Adrenal gland (tissue), 12 donors: ENCODE results near the gene COL5A1. TPM values are rescaled to one million over a fixed set of nuclear protein-coding genes. Genes with fewer than 3 reads are reported as not detected.
A peak's percentile ranks its signal among the peaks of the same experiment; 100 is the strongest.

Experiments used
- DNase-seq, 7 donors: peaks; one replicate each; pipeline ENCODE4 v3.0.0-alpha.2; 2019 to 2020
- H3K27ac ChIP-seq, 5 donors: fragments of 200-600 bp; sonication (generic) in 4 of 5; 1 replicate in 3 of 5; 2 replicates in 2 of 5; pipeline versions ENCODE4 v1.5.1 to v1.8.0; 2016 to 2020; ENCODE audit warnings: mild to moderate bottlenecking in 1 of 5
- H3K27me3 ChIP-seq: fragments of 200-600 bp; 2 replicates; pipeline ENCODE4 v1.8.0; 2021
- H3K36me3 ChIP-seq, 2 donors: fragments of 200-600 bp; replicated peaks in 1 of 2; 1 replicate in 1 of 2; 2 replicates in 1 of 2; pipeline versions ENCODE4 v1.5.1 to v1.8.0; 2018 to 2022
- H3K4me1 ChIP-seq, 2 donors: fragments of 200-600 bp; replicated peaks in 1 of 2; 1 replicate in 1 of 2; 2 replicates in 1 of 2; pipeline versions ENCODE4 v1.5.1 to v1.8.0; 2018 to 2021
- H3K4me3 ChIP-seq, 4 donors: fragments of 200-600 bp; sonication (generic) in 3 of 4; one replicate each; pipeline ENCODE4 v1.5.1; 2016 to 2018
- H3K9me3 ChIP-seq, 3 donors: fragments of 200-600 bp; sonication (generic) in 1 of 3; replicated peaks in 1 of 3; 1 replicate in 2 of 3; 2 replicates in 1 of 3; pipeline versions ENCODE4 v1.5.1 to v1.8.0; 2016 to 2021
- CTCF ChIP-seq, 6 experiments: fragments of 450-650 bp in 4 of 6; fragments of 200-600 bp in 2 of 6; sonication (generic) in 1 of 6; IDR thresholded peaks; 1 replicate in 5 of 6; 2 replicates in 1 of 6; pipeline versions ENCODE4 v1.5.1 to v1.8.0; 2016 to 2021; ENCODE audit warnings: antibody characterized with exemption in 6 of 6, mild to moderate bottlenecking in 2 of 6, moderate library complexity in 1 of 6
- POLR2A ChIP-seq, 2 donors: fragments of 450-650 bp; IDR thresholded peaks; one replicate each; pipeline ENCODE4 v1.6.1; 2017; ENCODE audit warnings: antibody characterized with exemption in 2 of 2, mild to moderate bottlenecking in 2 of 2, moderate library complexity in 1 of 2
- WGBS, 4 donors: extraction: QIAGEN DNeasy Blood & Tissue Kit in 2 of 4; methylation state at CpG; one replicate each; pipeline versions ENCODE4 v1.1.5 to v1.1.7; 2013 to 2017; 5-methylcytosine and 5-hydroxymethylcytosine counted together
- intact Hi-C, 2 donors: fragments of 100-400 bp; cut with DNase I; formaldehyde crosslinking; loops; one replicate each; pipeline versions ENCODE4 v1.14.1 to v1.15.0; 2022 to 2023
- polyA plus RNA-seq, 3 donors: library from polyadenylated mRNA; stranded (reverse); fragments of 200-250 nt in 2 of 3; fragments of 350-450 nt in 1 of 3; fragmentation: Illumina TruSeq in 1 of 3; extraction: RNeasy Lipid Tissue Mini Kit (QIAGEN cat#74804) in 1 of 3; gene quantifications; one replicate each; pipeline ENCODE4 v1.2.3, GENCODE V29; 2013 to 2014
- total RNA-seq, 9 donors: library from RNA; depleted of rRNA in 4 of 9; stranded (reverse); fragments of >200 nt in 4 of 9; fragments of 120-200 nt in 1 of 9; fragmentation: NEBNext Ultra II Directional in 1 of 9; extraction: Animal tissue kit (Norgen Biotek cat#: 25700) in 1 of 9; gene quantifications; one replicate each; pipeline versions ENCODE4 v1.1.0 to v1.2.4, GENCODE V29; 2013 to 2023
- donor health status: healthy with polysubstance abuse.
- donor health status: Bipolar disorder and iron deficiency.
- donor health status: DM: yes; HTN: yes; CAD: no.
- donor health status: DM: no; HTN: no; CAD: no.
- donor health status: DM: no; HTN: no; CAD: no.
- donor health status: DM: yes; HTN: yes; CAD: no.

Gene COL5A1
- total and polyA plus RNA-seq, 12 donors = 3.5 to 45.5 (median 29.3) TPM

- H3K27ac ChIP-seq = no peak overlapping the region
- WGBS, 4 donors = 91 to 97% (median 93%) methylated on average over 5 to 17 of the region's 17 CpGs
- no peak overlapping the region for H3K4me3 ChIP-seq
- no peak for DNase-seq
- no peak for TF ChIP-seq POLR2A (IDR thresholded peaks at IDR 0.05)
- no peak for TF ChIP-seq CTCF (IDR thresholded peaks at IDR 0.05)
- peaks cover 0 to 13% of the 10 kb centered on the region in 2 donors for H3K36me3 ChIP-seq
- no peaks in the 10 kb centered on the region for H3K27me3 ChIP-seq
- intact Hi-C loops = no loop called here
- no peaks in the 10 kb centered on the region for H3K4me1 ChIP-seq
- H3K9me3 ChIP-seq = no peaks in the 10 kb centered on the region
Observed at GRCh38 chr9:134802216-134802795, 160.7 kb downstream of the COL5A1 start.

- no peaks in the 10 kb centered on the region for H3K9me3 ChIP-seq
- no peak for TF ChIP-seq CTCF (IDR thresholded peaks at IDR 0.05)
- no peak for TF ChIP-seq POLR2A (IDR thresholded peaks at IDR 0.05)
- WGBS, 4 donors = 95 to 100% (median 97%) methylated on average over 3 to 7 of the region's 7 CpGs
- H3K27me3 ChIP-seq = no peaks in the 10 kb centered on the region
- no peak for DNase-seq
- H3K36me3 ChIP-seq = peaks cover 0 to 13% of the 10 kb centered on the region in 2 donors
- H3K4me3 ChIP-seq = no peak overlapping the region
- no peaks in the 10 kb centered on the region for H3K4me1 ChIP-seq
- H3K27ac ChIP-seq = no peak overlapping the region
- intact Hi-C loops = no loop called here
Observed at GRCh38 chr9:134804871-134805270, 163.3 kb downstream of the COL5A1 start.

- TF ChIP-seq POLR2A (IDR thresholded peaks at IDR 0.05) = no peak
- no peak for TF ChIP-seq CTCF (IDR thresholded peaks at IDR 0.05)
- Histone ChIP-seq H3K27ac (peak overlapping the region in 1 of 5 donors; percentile 68), H3K9me3 (no peaks in the 10 kb centered on the region), H3K36me3 (peaks cover 0 to 11% of the 10 kb centered on the region in 2 donors), H3K4me1 (no peaks in the 10 kb centered on the region), H3K4me3 (no peak overlapping the region), H3K27me3 (no peaks in the 10 kb centered on the region)
- WGBS, 4 donors = 62 to 75% (median 71%) methylated on average over 9 of the region's 9 CpGs
- intact Hi-C loops = no loop called here
- DNase-seq = peak in 4 of 7 donors; percentile 23 to 71 (median 37)
Observed at GRCh38 chr9:134807716-134808446, 166.3 kb downstream of the COL5A1 start.

- no peak overlapping the region for H3K27ac ChIP-seq
- 85 to 94% (median 88%) methylated on average over 6 of the region's 6 CpGs for WGBS, 4 donors
Observed at GRCh38 chr9:134808447-134808792, 166.8 kb downstream of the COL5A1 start.

More at GRCh38 chr9:134808447-134808792, 166.8 kb downstream of the COL5A1 start:
- TF ChIP-seq POLR2A (IDR thresholded peaks at IDR 0.05) (no peak), CTCF (IDR thresholded peaks at IDR 0.05) (no peak)
- H3K36me3 ChIP-seq = peaks cover 0 to 7% of the 10 kb centered on the region in 2 donors
- no peaks in the 10 kb centered on the region for H3K4me1 ChIP-seq
- intact Hi-C loops = no loop called here
- DNase-seq = no peak
- no peaks in the 10 kb centered on the region for H3K27me3 ChIP-seq
- no peaks in the 10 kb centered on the region for H3K9me3 ChIP-seq
- H3K4me3 ChIP-seq = no peak overlapping the region
